Mesodermal cell (in vitro differentiated cells): ENCODE results near the gene DNAH8.
"Not testable (repeated sequence)": the region's sequence is repeated elsewhere in the genome, so short reads cannot be mapped to it uniquely, and the experiment has no call there.

Experiments
- H3K27ac ChIP-seq: 2 replicates; pipeline ENCODE4 v1.7.0; 2013; ENCODE audit warnings: mild to moderate bottlenecking, low read depth, low read length, moderate library complexity; ENCODE audit not compliant: severe bottlenecking
- H3K36me3 ChIP-seq: 2 replicates; pipeline ENCODE4 v1.7.1; 2013; ENCODE audit warnings: mild to moderate bottlenecking, low read length, moderate library complexity; ENCODE audit not compliant: control insufficient read depth, insufficient read depth
- H3K4me1 ChIP-seq: one replicate; pipeline ENCODE4 v1.7.1; 2013; ENCODE audit warnings: mild to moderate bottlenecking, low read length; ENCODE audit not compliant: insufficient read depth, control insufficient read depth, poor library complexity, severe bottlenecking
- H3K4me3 ChIP-seq: 2 replicates; pipeline ENCODE4 v1.7.0; 2013; ENCODE audit warnings: low read length, control low read depth, mild to moderate bottlenecking; ENCODE audit not compliant: insufficient read depth, poor library complexity, severe bottlenecking; ENCODE audit errors: extremely low read depth
- H3K9me3 ChIP-seq: 2 replicates; pipeline ENCODE4 v1.7.1; 2013; ENCODE audit warnings: mild to moderate bottlenecking, low read length, moderate library complexity; ENCODE audit not compliant: control insufficient read depth
- WGBS, 2 experiments: methylation state at CpG; one replicate each; pipeline ENCODE4 v1.1.5; 2013; ENCODE audit warnings: missing lambda C conversion rate in 2 of 2; ENCODE audit not compliant: insufficient coverage in 2 of 2; 5-methylcytosine and 5-hydroxymethylcytosine counted together

The DNAH8 gene

DNA sequence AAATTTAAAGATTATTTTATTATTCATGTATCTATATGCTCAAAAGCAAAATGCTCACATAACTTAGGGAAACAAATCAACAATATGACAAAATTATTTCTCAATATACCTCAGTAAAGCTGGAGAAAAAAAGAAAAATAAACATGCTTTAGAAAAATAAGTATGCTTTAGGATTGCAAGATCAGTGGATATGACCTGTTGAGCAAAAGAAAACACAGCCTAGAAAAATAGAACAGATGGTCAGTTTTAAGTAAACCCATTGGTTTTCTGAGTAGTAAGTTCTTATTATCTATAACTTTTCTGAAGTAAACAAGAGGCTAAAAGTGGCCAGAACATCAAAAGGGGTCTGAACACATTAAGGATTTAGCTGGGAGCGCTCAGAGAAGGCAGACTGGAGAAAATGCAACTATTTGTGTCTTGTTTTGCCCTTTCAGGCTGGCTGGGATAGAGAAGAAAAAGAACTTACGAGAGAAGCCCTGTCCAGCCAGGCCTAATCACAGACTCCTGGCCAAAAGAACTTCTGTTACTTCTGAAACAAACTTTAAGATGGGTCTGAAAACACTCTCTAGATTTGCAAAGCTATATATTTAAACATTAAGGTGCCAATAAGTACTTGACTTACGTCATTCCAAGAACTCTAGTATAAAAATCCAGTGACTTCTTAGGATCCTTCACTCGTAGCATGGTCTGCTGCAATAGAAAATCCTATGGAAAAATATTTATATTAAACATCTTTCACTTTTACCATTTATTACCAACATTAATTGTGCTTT, 28.7 kb upstream of the DNAH8 start:
- Histone ChIP-seq H3K27ac (no peak overlapping the region), H3K36me3 (peaks cover 40% of the 10 kb centered on the region), H3K4me1 (no peaks in the 10 kb centered on the region), H3K9me3 (no peaks in the 10 kb centered on the region), H3K4me3 (no peak overlapping the region)
- WGBS, 2 experiments: 100% methylated on average over 1 to 2 of the region's 4 CpGs

DNA sequence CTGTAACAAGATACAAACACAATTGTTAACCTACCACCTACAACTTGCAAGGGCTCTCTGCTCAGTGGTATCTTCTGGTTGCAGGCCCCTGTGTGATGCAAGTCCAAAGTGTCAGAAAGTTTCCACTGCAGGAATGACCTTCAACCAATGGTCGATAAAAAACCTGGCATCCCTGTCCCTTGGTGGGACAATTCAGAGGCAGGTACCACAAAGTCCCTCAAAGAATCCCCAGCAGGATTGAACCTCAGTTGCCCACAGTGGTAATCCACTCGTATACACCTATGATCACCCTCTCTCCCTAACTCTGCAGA, 28.1 kb upstream of the DNAH8 start:
- no peak overlapping the region for H3K27ac ChIP-seq
- H3K4me1 ChIP-seq: no peaks in the 10 kb centered on the region
- no peaks in the 10 kb centered on the region for H3K9me3 ChIP-seq
- H3K4me3 ChIP-seq: no peak overlapping the region
- WGBS, 2 experiments: 100% methylated on average over 2 of the region's 2 CpGs
- peaks cover 35% of the 10 kb centered on the region for H3K36me3 ChIP-seq

DNA sequence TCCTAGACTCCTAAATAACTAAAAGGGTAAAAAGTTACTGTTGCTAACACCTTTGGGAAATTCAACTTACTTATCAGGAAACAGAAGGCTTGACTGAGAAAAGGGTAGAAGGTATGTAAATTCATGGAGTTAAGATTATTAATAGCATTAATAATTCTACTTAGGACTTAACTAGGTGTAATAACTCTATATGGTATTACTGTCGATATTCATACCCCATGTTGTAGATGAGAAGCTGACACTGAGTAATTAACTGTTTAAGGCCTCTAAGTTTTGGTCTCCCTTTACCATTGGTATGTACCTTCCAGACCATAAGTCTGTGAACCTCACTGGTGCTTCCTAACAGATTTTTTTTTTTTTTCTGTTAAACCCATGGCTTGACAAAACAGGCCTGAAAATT, 27.6 kb upstream of the DNAH8 start:
- no peak overlapping the region for H3K27ac ChIP-seq
- no CpG with 5 or more reads among the region's 1 CpG for WGBS, 2 experiments
- H3K9me3 ChIP-seq: no peaks in the 10 kb centered on the region
- H3K4me1 ChIP-seq: no peaks in the 10 kb centered on the region
- no peak overlapping the region for H3K4me3 ChIP-seq
- peaks cover 31% of the 10 kb centered on the region for H3K36me3 ChIP-seq

DNA sequence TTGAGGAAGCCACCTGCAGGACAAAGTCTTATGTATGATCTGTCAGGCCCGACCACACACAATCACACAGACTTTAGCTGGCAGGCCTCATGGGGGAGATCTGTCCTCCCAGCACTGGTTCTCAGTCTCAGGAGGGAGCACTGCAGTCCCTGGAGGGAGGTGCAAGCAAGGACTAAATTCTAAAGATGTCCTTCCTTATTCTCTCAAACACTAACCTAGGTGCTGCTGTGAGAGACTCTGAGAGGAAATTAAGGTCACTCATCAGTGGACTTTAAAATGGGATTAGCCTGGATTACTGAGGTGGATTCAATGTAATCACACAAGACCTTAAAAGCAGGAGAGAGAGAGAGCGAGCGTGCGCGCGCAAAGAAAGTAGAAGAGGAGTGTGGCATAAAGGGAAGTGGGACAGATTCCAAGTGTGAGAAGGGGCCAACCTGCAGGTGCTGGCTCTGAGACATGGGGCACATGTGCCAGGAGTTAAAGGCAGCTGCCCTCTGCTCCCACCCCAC, 26.5 kb upstream of the DNAH8 start:
- peaks cover 25% of the 10 kb centered on the region for H3K36me3 ChIP-seq
- WGBS, 2 experiments: 93 to 98% methylated on average over 5 to 6 of the region's 6 CpGs
- no peak overlapping the region for H3K27ac ChIP-seq
- H3K4me3 ChIP-seq: no peak overlapping the region
- H3K9me3 ChIP-seq: no peaks in the 10 kb centered on the region
- no peaks in the 10 kb centered on the region for H3K4me1 ChIP-seq

DNA sequence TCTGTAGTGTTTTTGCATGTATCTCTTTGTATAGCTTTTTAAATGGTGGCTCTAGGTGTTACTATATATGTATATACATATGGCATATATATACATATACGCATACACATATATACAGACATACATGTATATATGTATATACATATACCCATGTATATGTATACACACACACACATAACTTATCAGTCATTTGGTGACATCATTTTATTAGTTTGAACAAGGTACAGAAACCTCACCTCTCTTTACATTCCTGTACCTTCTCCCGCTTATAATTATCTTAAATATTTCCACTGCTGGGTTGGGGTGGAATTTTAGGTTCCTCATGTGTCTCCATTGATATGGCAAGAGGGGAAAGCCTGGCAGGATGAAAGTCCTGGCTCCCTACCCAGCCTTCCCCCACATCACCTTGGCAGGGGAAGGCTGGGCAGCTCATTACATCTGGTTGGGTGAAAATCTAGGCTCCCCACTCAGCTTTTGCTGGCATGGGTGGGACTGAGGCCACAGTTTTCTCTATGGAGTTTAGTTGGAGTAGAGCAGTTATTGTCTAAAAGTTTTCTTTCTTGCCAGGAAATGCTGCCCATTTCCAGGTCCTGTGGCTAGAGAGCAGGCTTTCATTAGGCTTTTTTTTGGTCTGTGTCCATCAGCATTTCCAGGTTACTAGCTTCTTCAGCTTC, 19.7 kb upstream of the DNAH8 start:
- no CpG with 5 or more reads among the region's 2 CpGs for WGBS, 2 experiments
- H3K4me1 ChIP-seq: no peaks in the 10 kb centered on the region
- H3K36me3 ChIP-seq: peaks cover 45% of the 10 kb centered on the region
- H3K4me3 ChIP-seq: no peak overlapping the region
- H3K9me3 ChIP-seq: peaks cover 5% of the 10 kb centered on the region
- H3K27ac ChIP-seq: no peak overlapping the region

DNA sequence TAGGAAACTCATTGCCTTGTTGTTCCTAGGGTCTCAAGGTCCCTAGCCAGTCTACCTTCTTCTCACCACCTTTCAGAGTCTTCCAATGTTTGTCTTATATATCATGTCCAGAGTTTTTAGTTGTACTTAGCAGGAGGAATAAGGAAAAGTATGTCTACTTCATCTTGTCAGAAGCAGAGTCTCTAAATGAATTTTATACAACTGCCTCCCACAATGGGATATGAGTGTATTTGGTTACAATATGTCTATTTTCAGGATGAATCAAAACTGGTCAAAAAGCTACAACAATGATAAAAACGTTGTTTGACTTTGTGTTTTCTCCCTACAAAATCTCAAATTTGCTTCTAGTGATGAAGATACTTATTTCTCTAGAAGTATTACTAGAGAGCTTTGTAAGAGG, 19.2 kb upstream of the DNAH8 start:
- peaks cover 51% of the 10 kb centered on the region for H3K36me3 ChIP-seq
- WGBS, 2 experiments: 100% methylated on average over 1 of the region's 1 CpG; no CpG with 5 or more reads in 1 of the 2 experiments
- H3K4me1 ChIP-seq: no peaks in the 10 kb centered on the region
- H3K9me3 ChIP-seq: peaks cover 11% of the 10 kb centered on the region
- H3K4me3 ChIP-seq: no peak overlapping the region
- H3K27ac ChIP-seq: no peak overlapping the region

DNA sequence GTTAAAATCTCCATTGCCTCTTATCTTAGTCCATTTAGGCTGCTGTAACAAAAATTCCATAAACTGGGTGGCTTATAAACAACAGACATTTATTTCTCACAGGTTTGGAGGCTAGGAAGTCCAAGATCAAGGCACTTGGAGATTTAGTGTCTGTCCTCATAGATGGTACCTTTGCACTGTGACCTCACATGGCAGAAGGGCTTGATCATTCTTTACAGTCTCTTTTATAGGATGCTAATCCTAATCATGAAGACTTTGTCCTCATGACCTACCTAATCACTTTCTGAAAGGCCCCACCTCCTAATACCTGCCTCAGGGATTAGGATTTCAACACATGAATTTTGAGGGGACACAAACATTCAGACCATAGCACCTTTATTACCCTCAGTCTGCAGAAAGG, 18.8 kb upstream of the DNAH8 start:
- no peak overlapping the region for H3K27ac ChIP-seq

DNA sequence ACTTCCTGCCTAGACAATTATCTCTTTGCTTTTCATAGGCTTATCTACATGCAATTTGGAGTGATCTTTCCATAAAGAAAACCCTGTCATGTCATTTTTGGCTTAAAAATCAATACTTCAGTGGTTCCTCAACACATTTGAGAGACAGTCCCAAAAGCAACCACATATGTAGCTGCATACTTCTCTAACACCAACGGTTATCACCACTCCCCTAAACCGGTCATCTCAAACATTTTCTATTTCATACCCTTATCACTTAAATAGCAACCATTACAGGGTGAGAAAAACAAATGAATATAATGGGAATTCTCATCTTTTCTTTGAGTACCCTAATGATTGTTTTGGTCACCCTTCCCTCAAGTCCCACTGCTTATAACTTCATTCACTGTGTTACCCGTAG, 17.3 kb upstream of the DNAH8 start:
- Histone ChIP-seq H3K4me1 (no peaks in the 10 kb centered on the region), H3K27ac (no peak overlapping the region), H3K4me3 (no peak overlapping the region), H3K9me3 (peaks cover 21% of the 10 kb centered on the region), H3K36me3 (peaks cover 59% of the 10 kb centered on the region)
- 100% methylated on average over 2 of the region's 3 CpGs; no CpG with 5 or more reads in 1 of the 2 experiments for WGBS, 2 experiments

More for the DNA sequence above, 18.8 kb upstream of the DNAH8 start:
- Histone ChIP-seq H3K4me1 (no peaks in the 10 kb centered on the region), H3K36me3 (peaks cover 55% of the 10 kb centered on the region), H3K4me3 (no peak overlapping the region), H3K9me3 (peaks cover 15% of the 10 kb centered on the region)

DNA sequence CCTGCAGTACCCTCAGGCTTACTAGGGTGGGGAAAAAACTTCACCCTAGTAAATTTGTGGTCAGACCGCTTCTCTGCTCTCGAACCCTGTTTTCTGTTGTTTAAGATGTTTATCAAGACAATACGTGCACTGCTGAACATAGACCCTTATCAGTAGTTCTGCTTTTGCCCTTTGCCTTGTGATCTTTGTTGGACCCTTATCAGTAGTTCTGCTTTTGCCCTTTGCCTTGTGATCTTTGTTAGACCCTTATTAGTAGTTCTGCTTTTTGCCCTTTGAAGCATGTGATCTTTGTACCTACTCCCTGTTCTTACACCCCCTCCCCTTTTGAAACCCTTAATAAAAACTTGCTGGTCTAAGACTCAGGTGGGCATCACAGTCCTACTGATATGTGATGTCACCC, 15.4 kb upstream of the DNAH8 start:
- H3K4me1 ChIP-seq, H3K4me3 ChIP-seq, H3K27ac ChIP-seq: not testable (repeated sequence)
- Histone ChIP-seq H3K36me3 (peaks cover 54% of the 10 kb centered on the region), H3K9me3 (peaks cover 21% of the 10 kb centered on the region)
- WGBS, 2 experiments: no CpG with 5 or more reads among the region's 3 CpGs

DNA sequence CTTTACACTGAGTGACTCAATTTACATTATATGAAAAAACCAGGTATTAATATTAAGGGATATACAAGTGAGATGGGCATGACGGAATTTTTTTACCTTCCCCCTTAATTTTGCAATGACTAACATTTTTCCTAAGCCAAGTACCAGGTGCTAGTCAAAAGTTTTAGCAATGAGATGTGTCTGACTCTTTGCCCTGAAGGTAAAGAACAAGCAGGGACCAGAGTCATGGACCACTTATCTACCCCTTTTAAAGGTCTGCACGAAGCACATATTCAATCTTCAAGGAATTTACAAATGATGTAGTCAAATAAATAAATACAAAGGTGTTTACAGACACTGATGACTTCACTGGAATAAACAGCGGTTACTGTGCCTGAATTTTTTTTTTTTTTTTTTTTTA, 13.6 kb upstream of the DNAH8 start:
- Histone ChIP-seq H3K4me3 (peak overlapping the region; percentile 61), H3K9me3 (peaks cover 21% of the 10 kb centered on the region), H3K36me3 (peaks cover 42% of the 10 kb centered on the region), H3K27ac (no peak overlapping the region), H3K4me1 (no peaks in the 10 kb centered on the region)
- no CpG with 5 or more reads among the region's 3 CpGs for WGBS, 2 experiments
